ENCODE results near the gene BBS7. TPM values are rescaled to one million over a fixed set of nuclear protein-coding genes. Genes with fewer than 3 reads are reported as not detected.

Gene BBS7
- total RNA-seq, 2 experiments from 2014 or later = 17.9 to 18.8 TPM

GRCh38 chr4:121799208-121799823 is 71.0 kb downstream of the BBS7 start:
- DNase-seq (no peak), ATAC-seq (no peak)
- H3K4me3 Mint-ChIP-seq = peak overlapping the region; percentile 35
- H3K9me3 Mint-ChIP-seq (ENCODE audit: low read depth) = no peaks in the 10 kb centered on the region
- no peaks in the 10 kb centered on the region for H3K27me3 Mint-ChIP-seq
- peaks cover 57% of the 10 kb centered on the region for H3K4me1 Mint-ChIP-seq
- peak overlapping the region; percentile 97 for H3K27ac Mint-ChIP-seq
- H3K36me3 Mint-ChIP-seq = peaks cover 22% of the 10 kb centered on the region
- CTCF ChIA-PET = interaction anchor here (1.0 kb wide), 1 partner anchor 20 kb away, joined by 4 read pairs; no protein-coding TSS in a partner anchor

- Mint-ChIP-seq H3K27ac (peak overlapping the region; percentile 77), H3K4me3 (no peak overlapping the region), H3K4me1 (peaks cover 41% of the 10 kb centered on the region), H3K9me3 (ENCODE audit: low read depth) (no peaks in the 10 kb centered on the region), H3K27me3 (no peaks in the 10 kb centered on the region), H3K36me3 (peaks cover 5% of the 10 kb centered on the region)
- CTCF ChIA-PET = interaction anchor here (1.7 kb wide), 1 partner anchor 334 kb away, joined by 6 read pairs; no protein-coding TSS in a partner anchor
- DNase-seq (no peak), ATAC-seq (no peak)
Measured at GRCh38 chr4:121796283-121796682, 74.0 kb downstream of the BBS7 start.

- Mint-ChIP-seq H3K27ac (peak overlapping the region; percentile 77), H3K4me3 (no peak overlapping the region), H3K36me3 (peaks cover 2% of the 10 kb centered on the region), H3K9me3 (ENCODE audit: low read depth) (no peaks in the 10 kb centered on the region), H3K27me3 (peaks cover 7% of the 10 kb centered on the region), H3K4me1 (peaks cover 28% of the 10 kb centered on the region)
- CTCF ChIA-PET = no interaction called here
- DNase-seq = no peak
- no peak for ATAC-seq
Measured at GRCh38 chr4:121794505-121795188, 75.6 kb downstream of the BBS7 start.

GRCh38 chr4:121792966-121793365 is 77.3 kb downstream of the BBS7 start:
- H3K27me3 Mint-ChIP-seq = peaks cover 14% of the 10 kb centered on the region
- H3K9me3 Mint-ChIP-seq (ENCODE audit: low read depth) = no peaks in the 10 kb centered on the region
- peaks cover 33% of the 10 kb centered on the region for H3K4me1 Mint-ChIP-seq
- H3K36me3 Mint-ChIP-seq = no peaks in the 10 kb centered on the region
- DNase-seq (no peak), ATAC-seq (no peak)
- H3K4me3 Mint-ChIP-seq = no peak overlapping the region
- H3K27ac Mint-ChIP-seq = no peak overlapping the region
- CTCF ChIA-PET = no interaction called here

GRCh38 chr4:121791481-121791880 is 78.8 kb downstream of the BBS7 start:
- Mint-ChIP-seq H3K9me3 (ENCODE audit: low read depth) (no peaks in the 10 kb centered on the region), H3K4me1 (peaks cover 33% of the 10 kb centered on the region), H3K4me3 (no peak overlapping the region), H3K27ac (no peak overlapping the region), H3K36me3 (no peaks in the 10 kb centered on the region), H3K27me3 (peaks cover 15% of the 10 kb centered on the region)
- DNase-seq (no peak), ATAC-seq (no peak)
- CTCF ChIA-PET = no interaction called here

- ATAC-seq = no peak
- Mint-ChIP-seq H3K4me3 (no peak overlapping the region), H3K9me3 (ENCODE audit: low read depth) (no peaks in the 10 kb centered on the region)
Measured at GRCh38 chr4:121790976-121791375, 79.3 kb downstream of the BBS7 start.

GRCh38 chr4:121789960-121790829 is 80.1 kb downstream of the BBS7 start:
- Mint-ChIP-seq H3K27me3 (peaks cover 23% of the 10 kb centered on the region), H3K4me3 (no peak overlapping the region), H3K36me3 (no peaks in the 10 kb centered on the region), H3K27ac (no peak overlapping the region), H3K4me1 (peaks cover 23% of the 10 kb centered on the region), H3K9me3 (ENCODE audit: low read depth) (no peaks in the 10 kb centered on the region)
- DNase-seq (no peak), ATAC-seq (no peak)
- CTCF ChIA-PET = no interaction called here

More at GRCh38 chr4:121790976-121791375, 79.3 kb downstream of the BBS7 start:
- no peak overlapping the region for H3K27ac Mint-ChIP-seq
- H3K4me1 Mint-ChIP-seq = peaks cover 29% of the 10 kb centered on the region
- CTCF ChIA-PET = no interaction called here
- DNase-seq = no peak
- H3K36me3 Mint-ChIP-seq = no peaks in the 10 kb centered on the region
- H3K27me3 Mint-ChIP-seq = peaks cover 17% of the 10 kb centered on the region

GRCh38 chr4:121789455-121789854 is 80.8 kb downstream of the BBS7 start:
- DNase-seq (no peak), ATAC-seq (no peak)
- peaks cover 28% of the 10 kb centered on the region for H3K27me3 Mint-ChIP-seq
- H3K4me3 Mint-ChIP-seq = no peak overlapping the region
- peak overlapping the region; percentile 16 for H3K27ac Mint-ChIP-seq
- H3K9me3 Mint-ChIP-seq (ENCODE audit: low read depth) = no peaks in the 10 kb centered on the region
- H3K36me3 Mint-ChIP-seq = no peaks in the 10 kb centered on the region
- H3K4me1 Mint-ChIP-seq = peaks cover 18% of the 10 kb centered on the region
- CTCF ChIA-PET = no interaction called here

GRCh38 chr4:121788896-121789295 is 81.4 kb downstream of the BBS7 start:
- H3K27me3 Mint-ChIP-seq = peaks cover 34% of the 10 kb centered on the region
- H3K4me1 Mint-ChIP-seq = peaks cover 17% of the 10 kb centered on the region
- DNase-seq = no peak
- no peak overlapping the region for H3K4me3 Mint-ChIP-seq
- no peaks in the 10 kb centered on the region for H3K9me3 Mint-ChIP-seq (ENCODE audit: low read depth)
- peak overlapping the region; percentile 53 for H3K27ac Mint-ChIP-seq
- ATAC-seq = peak; percentile 45
- no peaks in the 10 kb centered on the region for H3K36me3 Mint-ChIP-seq
- CTCF ChIA-PET = interaction anchor here (0.6 kb wide), 1 partner anchor 29 kb away, joined by 3 read pairs; no protein-coding TSS in a partner anchor

- no peak overlapping the region for H3K27ac Mint-ChIP-seq
- no peaks in the 10 kb centered on the region for H3K36me3 Mint-ChIP-seq
- CTCF ChIA-PET = no interaction called here
- no peaks in the 10 kb centered on the region for H3K9me3 Mint-ChIP-seq (ENCODE audit: low read depth)
- ATAC-seq (no peak), DNase-seq (no peak)
- peaks cover 17% of the 10 kb centered on the region for H3K4me1 Mint-ChIP-seq
- H3K27me3 Mint-ChIP-seq = peaks cover 44% of the 10 kb centered on the region
- H3K4me3 Mint-ChIP-seq = no peak overlapping the region
Measured at GRCh38 chr4:121786221-121786620, 84.1 kb downstream of the BBS7 start.

- CTCF ChIA-PET = no interaction called here
- no peak for ATAC-seq
- no peaks in the 10 kb centered on the region for H3K36me3 Mint-ChIP-seq
- peaks cover 47% of the 10 kb centered on the region for H3K27me3 Mint-ChIP-seq
- DNase-seq = no peak
- peaks cover 17% of the 10 kb centered on the region for H3K4me1 Mint-ChIP-seq
- no peaks in the 10 kb centered on the region for H3K9me3 Mint-ChIP-seq (ENCODE audit: low read depth)
- H3K4me3 Mint-ChIP-seq = no peak overlapping the region
- no peak overlapping the region for H3K27ac Mint-ChIP-seq
Measured at GRCh38 chr4:121785479-121785878, 84.8 kb downstream of the BBS7 start.

- CTCF ChIA-PET = no interaction called here
- Mint-ChIP-seq H3K27me3 (peaks cover 45% of the 10 kb centered on the region), H3K4me3 (no peak overlapping the region), H3K36me3 (no peaks in the 10 kb centered on the region), H3K4me1 (peaks cover 15% of the 10 kb centered on the region), H3K9me3 (ENCODE audit: low read depth) (no peaks in the 10 kb centered on the region), H3K27ac (no peak overlapping the region)
- no peak for ATAC-seq
- DNase-seq = no peak
Measured at GRCh38 chr4:121784975-121785374, 85.3 kb downstream of the BBS7 start.

GRCh38 chr4:121784401-121784800 is 85.9 kb downstream of the BBS7 start:
- Mint-ChIP-seq H3K27me3 (peaks cover 45% of the 10 kb centered on the region), H3K9me3 (ENCODE audit: low read depth) (no peaks in the 10 kb centered on the region), H3K36me3 (no peaks in the 10 kb centered on the region), H3K4me1 (peaks cover 13% of the 10 kb centered on the region), H3K27ac (no peak overlapping the region), H3K4me3 (no peak overlapping the region)
- ATAC-seq = no peak
- CTCF ChIA-PET = no interaction called here
- DNase-seq = no peak
